ENCODE measurements around the gene MYO18A.

DNA sequence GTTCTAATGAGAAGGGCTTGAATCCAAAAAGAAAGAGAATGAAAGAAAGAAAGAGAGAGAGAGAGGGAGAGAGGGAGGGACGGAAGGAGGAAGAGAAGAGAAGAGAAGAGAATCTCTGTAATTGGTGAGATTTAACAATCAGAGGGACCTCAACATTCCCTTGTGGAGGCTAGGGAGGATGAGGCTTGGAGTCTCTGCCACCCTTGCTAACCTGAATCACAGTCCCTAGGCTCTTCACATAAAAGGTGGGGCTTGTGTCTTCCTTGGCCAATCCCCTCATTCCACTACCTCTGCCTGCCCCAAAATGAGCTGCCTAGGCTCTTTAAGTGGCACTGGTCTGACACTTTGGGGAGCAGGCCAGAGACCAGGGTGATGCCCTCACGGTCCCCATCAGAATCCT, 107.2 kb downstream of the MYO18A start:
- TF ChIP-seq, protein P1, sequence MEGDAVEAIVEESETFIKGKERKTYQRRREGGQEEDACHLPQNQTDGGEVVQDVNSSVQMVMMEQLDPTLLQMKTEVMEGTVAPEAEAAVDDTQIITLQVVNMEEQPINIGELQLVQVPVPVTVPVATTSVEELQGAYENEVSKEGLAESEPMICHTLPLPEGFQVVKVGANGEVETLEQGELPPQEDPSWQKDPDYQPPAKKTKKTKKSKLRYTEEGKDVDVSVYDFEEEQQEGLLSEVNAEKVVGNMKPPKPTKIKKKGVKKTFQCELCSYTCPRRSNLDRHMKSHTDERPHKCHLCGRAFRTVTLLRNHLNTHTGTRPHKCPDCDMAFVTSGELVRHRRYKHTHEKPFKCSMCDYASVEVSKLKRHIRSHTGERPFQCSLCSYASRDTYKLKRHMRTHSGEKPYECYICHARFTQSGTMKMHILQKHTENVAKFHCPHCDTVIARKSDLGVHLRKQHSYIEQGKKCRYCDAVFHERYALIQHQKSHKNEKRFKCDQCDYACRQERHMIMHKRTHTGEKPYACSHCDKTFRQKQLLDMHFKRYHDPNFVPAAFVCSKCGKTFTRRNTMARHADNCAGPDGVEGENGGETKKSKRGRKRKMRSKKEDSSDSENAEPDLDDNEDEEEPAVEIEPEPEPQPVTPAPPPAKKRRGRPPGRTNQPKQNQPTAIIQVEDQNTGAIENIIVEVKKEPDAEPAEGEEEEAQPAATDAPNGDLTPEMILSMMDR (IDR thresholded peaks at IDR 0.05 in 4 of 5, conservative IDR thresholded peaks at IDR 0.05 in 1 of 5), result no peak
- TF ChIP-seq POLR2A (IDR thresholded peaks at IDR 0.05), result no peak

Measured in gastrocnemius medialis (tissue), 4 donors.